ENCODE results near the gene ABCB10.
"Not testable (repeated sequence)": the region's sequence is repeated elsewhere in the genome, so short reads cannot be mapped to it uniquely, and the experiment has no call there.

Gene ABCB10

DNA sequence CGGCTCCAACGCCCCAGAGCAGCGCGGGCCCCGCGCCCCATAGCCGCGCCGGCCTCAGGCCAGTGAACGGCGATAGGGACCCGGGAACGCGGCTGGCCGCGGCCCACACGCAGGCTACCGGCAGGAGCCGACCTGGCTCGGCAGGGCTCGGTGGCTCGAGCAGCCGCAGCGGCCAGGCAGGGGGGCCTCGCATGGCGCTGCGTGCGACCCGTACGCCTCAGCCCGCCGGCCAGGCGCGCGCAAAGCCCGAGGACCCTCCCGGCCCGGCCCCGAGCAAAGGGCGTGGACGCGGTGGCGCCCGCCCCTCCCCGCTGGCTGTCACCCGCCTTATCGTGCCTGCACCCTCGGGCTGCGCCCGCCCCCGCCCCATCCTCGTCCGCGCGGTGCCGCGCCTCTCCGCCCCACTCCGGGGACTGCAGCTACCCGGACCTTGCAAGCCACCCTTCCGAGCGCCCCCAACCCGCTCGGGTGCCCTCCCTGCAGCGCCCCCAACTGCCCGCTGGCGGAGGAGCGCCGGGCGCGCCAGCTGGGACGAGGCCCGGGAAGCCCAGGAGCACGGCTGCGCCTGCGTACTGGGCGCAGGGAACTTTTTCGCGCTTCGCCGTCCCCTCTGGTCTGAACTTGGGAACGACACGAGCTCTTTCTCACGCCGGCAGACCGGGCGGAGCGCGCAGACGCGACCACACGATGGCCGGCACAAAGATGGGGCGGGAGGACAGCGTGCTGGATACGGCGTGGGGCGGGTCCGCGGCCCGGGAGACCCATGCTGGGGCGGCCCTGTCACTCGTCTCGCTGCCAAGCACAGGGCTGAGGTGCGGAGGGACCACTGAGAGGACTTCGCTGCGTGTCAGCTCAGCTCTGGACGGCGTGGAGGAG lies at the start of gene ABCB10:
Gene ABCB10, minus strand, starts transcription at position 248 of the 876 bp plus-strand sequence. Its CDS starts 55 bp downstream, at position 193.
- peak; percentile 54 to 70 for DNase-seq (ENCODE audit: low read depth in 2 of 2, low spot score in 1 of 2)

DNA sequence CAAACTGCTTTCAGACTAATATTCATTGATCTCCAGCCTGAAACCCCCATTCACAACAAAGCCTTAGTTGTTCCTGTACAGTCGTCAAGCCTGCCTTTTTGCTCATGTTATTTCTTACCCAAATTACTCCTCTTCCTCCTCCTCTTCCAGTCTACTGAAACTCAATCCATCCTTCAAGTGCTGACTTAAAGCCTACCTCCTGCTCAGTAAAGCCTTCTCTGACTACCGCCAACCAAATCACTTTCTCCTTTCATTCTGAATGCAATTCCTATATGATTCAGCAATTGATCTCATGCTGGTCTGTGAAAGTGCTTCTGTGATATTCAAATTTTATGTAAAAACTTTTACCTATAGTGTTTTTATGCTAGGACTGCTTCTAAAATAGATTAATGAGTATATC lies 48.9 kb upstream of the ABCB10 start:
- DNase-seq (ENCODE audit: low read depth in 2 of 2, low spot score in 1 of 2), result no peak

- DNase-seq (ENCODE audit: low read depth in 2 of 2, low spot score in 1 of 2), result no peak
Measured at GRCh38 chr1:229603371-229604005, 45.0 kb upstream of the ABCB10 start.

- no peak for DNase-seq (ENCODE audit: low read depth in 2 of 2, low spot score in 1 of 2)
Measured at GRCh38 chr1:229600229-229600628, 41.7 kb upstream of the ABCB10 start.

DNA sequence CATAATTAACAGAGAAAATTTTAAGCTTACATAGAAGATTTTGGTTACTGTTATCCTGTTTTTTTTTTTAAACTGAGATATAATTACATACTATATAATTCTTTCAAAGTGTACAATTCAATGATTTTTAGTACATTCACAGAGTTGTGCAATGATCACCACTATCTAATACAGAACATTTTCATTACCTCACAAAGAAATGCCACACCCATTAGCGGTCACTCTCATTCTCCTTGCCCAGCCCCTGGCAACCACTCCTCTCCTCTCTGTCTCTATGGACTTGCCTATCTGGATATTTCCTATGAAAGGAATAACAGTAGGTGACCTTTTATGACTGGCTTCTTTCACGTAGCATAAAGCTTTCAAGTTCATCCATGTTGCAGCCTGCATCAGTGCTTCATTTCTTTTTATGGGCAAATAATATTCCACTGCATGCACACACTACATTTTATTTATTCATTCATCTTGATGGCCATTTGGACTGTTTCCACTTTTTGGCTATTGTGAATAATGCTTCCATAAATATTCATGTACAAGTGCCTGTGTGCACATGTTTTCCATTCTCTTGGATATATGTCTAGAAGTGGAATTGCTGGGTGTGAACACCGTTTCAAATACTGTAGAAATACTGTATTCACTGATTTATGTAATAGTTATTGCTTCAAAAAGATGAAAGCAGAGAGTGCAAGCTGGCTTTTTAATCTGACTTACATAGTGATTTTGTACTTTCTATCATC lies 40.9 kb upstream of the ABCB10 start:
- no peak for DNase-seq (ENCODE audit: low read depth in 2 of 2, low spot score in 1 of 2)

GRCh38 chr1:229597877-229598276 lies 39.4 kb upstream of the ABCB10 start:
- no peak for DNase-seq (ENCODE audit: low read depth in 2 of 2, low spot score in 1 of 2)

GRCh38 chr1:229596925-229597699 lies 38.6 kb upstream of the ABCB10 start:
- no peak for DNase-seq (ENCODE audit: low read depth in 2 of 2, low spot score in 1 of 2)

- not testable (repeated sequence) for DNase-seq (ENCODE audit: low read depth in 2 of 2, low spot score in 1 of 2)
Measured at GRCh38 chr1:229595876-229596275, 37.4 kb upstream of the ABCB10 start.

DNA sequence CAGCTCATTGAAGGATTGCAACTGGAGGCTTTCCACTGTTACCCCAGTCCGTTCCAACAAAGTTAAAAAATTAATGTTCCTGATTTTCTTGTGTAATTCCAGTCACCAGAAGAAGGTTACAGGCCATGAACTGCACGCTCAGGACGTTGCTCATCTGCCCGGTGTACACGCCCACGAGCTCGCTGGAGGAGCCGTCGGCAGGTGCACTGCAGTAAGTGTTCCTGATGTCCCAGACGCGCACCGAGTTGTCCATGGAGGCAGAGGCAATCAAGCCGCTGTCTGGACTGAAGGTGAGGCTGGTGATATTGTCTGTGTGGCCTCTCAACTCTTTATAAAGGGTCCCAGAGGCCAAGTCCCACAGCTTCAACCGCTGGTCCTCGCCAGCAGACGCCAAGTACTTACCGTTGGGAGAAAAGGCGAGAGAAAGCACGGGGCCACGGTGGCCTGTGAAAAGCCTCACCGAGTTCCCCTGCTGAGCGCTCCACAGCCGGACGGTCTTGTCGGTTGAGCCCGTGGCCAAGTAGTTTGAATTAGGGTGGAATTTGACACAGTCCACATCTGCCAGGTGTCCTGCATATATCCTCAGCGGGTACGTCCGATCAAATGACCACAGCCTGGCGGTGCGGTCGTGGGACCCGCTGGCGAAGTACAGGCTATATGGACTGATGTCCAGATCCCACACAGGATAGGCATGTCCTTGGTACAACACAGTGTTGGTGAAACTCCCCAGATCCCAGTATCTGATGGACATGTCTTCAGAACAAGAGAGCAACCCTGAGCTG lies 35.9 kb upstream of the ABCB10 start:
- no peak for DNase-seq (ENCODE audit: low read depth in 2 of 2, low spot score in 1 of 2)

- DNase-seq (ENCODE audit: low read depth in 2 of 2, low spot score in 1 of 2), result no peak
Measured at GRCh38 chr1:229593800-229594199, 35.3 kb upstream of the ABCB10 start.

GRCh38 chr1:229590119-229590518 lies 31.6 kb upstream of the ABCB10 start:
- no peak for DNase-seq (ENCODE audit: low read depth in 2 of 2, low spot score in 1 of 2)

DNA sequence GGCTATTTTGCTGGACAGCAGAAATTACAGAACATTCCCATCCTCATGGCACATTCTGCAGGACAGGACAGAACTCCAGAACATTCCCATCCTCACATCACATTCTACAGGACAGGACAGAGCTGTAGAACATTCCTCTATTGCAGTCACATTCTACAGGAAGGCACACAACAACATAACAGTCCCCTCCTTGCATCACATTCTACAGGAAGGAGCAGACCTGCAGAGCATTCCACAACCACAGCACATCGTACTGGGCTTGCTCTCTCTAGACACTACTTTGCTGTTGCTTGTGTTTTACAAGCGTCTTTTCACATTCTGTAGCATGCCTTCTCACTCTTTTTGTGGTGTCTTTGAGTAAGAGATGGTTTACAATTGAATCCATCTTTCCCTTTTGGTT lies 26.8 kb upstream of the ABCB10 start:
- no peak for DNase-seq (ENCODE audit: low read depth in 2 of 2, low spot score in 1 of 2)

- DNase-seq (ENCODE audit: low read depth in 2 of 2, low spot score in 1 of 2), result no peak
Measured at GRCh38 chr1:229582715-229583114, 24.2 kb upstream of the ABCB10 start.

- DNase-seq (ENCODE audit: low read depth in 2 of 2, low spot score in 1 of 2), result no peak
Measured at GRCh38 chr1:229582011-229582694, 23.6 kb upstream of the ABCB10 start.

GRCh38 chr1:229581485-229581884 lies 23.0 kb upstream of the ABCB10 start:
- no peak for DNase-seq (ENCODE audit: low read depth in 2 of 2, low spot score in 1 of 2)

- DNase-seq (ENCODE audit: low read depth in 2 of 2, low spot score in 1 of 2), result no peak
Measured at GRCh38 chr1:229579059-229579673, 20.7 kb upstream of the ABCB10 start.

DNA sequence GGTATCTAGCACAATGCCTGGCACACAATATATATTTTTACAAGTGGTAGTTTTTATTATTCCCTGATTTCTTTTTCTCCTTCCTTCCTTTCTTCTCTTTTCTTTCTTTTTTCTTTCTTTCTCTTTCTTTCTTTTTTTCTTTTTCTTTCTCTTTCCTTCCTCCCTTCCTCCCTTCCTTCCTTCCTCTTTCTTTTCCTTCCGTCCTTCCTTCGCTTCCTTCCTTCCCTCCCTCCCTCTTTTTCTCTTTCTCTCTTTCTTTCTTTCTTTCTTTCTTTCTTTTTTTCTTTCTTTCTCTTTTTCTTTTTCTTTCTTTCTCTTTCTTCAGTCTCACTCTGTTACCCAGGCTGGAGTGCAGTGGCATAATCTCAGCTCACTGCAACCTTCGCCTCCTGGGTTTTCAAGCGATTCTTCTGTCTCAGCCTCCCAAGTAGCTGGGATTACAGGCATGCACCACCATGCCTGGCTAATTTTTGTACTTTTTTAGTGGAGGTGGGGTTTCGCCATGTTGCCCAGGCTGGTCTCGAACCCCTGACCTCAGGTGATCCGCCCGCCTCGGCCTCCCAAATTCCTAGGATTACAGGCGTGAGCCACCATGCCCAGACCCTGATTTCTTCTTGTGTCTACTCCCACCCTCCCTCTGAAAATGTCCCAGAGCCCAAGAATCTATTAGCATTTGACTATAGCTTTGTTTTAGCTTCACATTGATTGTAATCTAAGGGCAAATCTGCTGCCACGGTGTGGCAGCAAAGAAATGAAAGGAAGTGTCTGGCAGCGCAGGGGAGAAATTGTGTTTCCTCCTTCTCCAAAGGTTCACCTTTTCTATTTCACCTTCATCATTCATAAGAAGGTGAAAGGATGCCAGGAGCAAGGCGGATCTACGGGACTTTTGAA lies 19.9 kb upstream of the ABCB10 start:
- DNase-seq (ENCODE audit: low read depth in 2 of 2, low spot score in 1 of 2), result no peak

Data from stimulated activated CD8-positive, alpha-beta memory T cell treated with anti-CD3 and anti-CD28 coated beads, Interleukin-4, amount 100 ng/mL, for 1 hour (primary cell).